Smooth muscle cell (in vitro differentiated cells): ENCODE measurements around the gene PDGFRB. TPM values are rescaled to one million over a fixed set of nuclear protein-coding genes. Genes with fewer than 3 reads are reported as not detected.

Experiments
- DNase-seq: peaks from one replicate; lab custom pipeline; 2025; ENCODE audit not compliant: unreplicated experiment; lab: John Stamatoyannopoulos, UW
- H2AFZ ChIP-seq: fragments of 200-600 bp; sonication (generic); 2 replicates; pipeline ENCODE4 v1.6.0; 2016; ENCODE audit warnings: antibody characterized with exemption, low read depth, mild to moderate bottlenecking
- H3F3A ChIP-seq: fragments of 200-600 bp; sonication (generic); 2 replicates; pipeline ENCODE4 v1.6.0; 2017; ENCODE audit warnings: antibody characterized with exemption, low read depth
- H3K27ac ChIP-seq: fragments of 200-600 bp; sonication (generic); 2 replicates; pipeline ENCODE4 v1.5.1; 2016; ENCODE audit warnings: low read depth, mild to moderate bottlenecking
- H3K27me3 ChIP-seq: fragments of 200-600 bp; sonication (generic); 2 replicates; pipeline ENCODE4 v1.6.1; 2016; ENCODE audit warnings: low read depth, mild to moderate bottlenecking
- H3K36me3 ChIP-seq: fragments of 200-600 bp; sonication (generic); 2 replicates; pipeline ENCODE4 v1.5.1; 2016; ENCODE audit warnings: low read depth
- H3K4me1 ChIP-seq: fragments of 200-600 bp; sonication (generic); 2 replicates; pipeline ENCODE4 v1.5.1; 2016; ENCODE audit warnings: low read depth
- H3K4me2 ChIP-seq: fragments of 200-600 bp; sonication (generic); 2 replicates; pipeline ENCODE4 v1.6.0; 2016; ENCODE audit warnings: mild to moderate bottlenecking
- H3K4me3 ChIP-seq: fragments of 200-600 bp; sonication (generic); 2 replicates; pipeline ENCODE4 v1.5.1; 2016; ENCODE audit warnings: mild to moderate bottlenecking
- H3K79me2 ChIP-seq: fragments of 200-600 bp; sonication (generic); 2 replicates; pipeline ENCODE4 v1.6.0; 2016; ENCODE audit warnings: low read depth, mild to moderate bottlenecking
- H3K9ac ChIP-seq: fragments of 200-600 bp; sonication (generic); 2 replicates; pipeline ENCODE4 v1.6.0; 2016; ENCODE audit warnings: low read depth
- H3K9me3 ChIP-seq: fragments of 200-600 bp; sonication (generic); replicated peaks from 2 replicates; pipeline ENCODE4 v1.5.1; 2016; ENCODE audit warnings: low read depth
- H4K20me1 ChIP-seq: fragments of 200-600 bp; sonication (generic); 2 replicates; pipeline ENCODE4 v1.6.0; 2016; ENCODE audit warnings: low read depth
- WGBS: methylation state at CpG from one replicate; pipeline ENCODE4 v1.1.7; 2016; ENCODE audit warnings: low lambda C conversion rate; 5-methylcytosine and 5-hydroxymethylcytosine counted together
- polyA plus RNA-seq: library from polyadenylated mRNA; unstranded; fragments of >200 nt; fragmentation: Nextera tagmentation; extraction: Ambion mirVana; gene quantifications from 2 replicates; pipeline ENCODE4 v1.2.1, GENCODE V29; 2016
- total RNA-seq: library from RNA; depleted of rRNA; stranded (reverse); fragments of >200 nt; gene quantifications from 2 replicates; pipeline ENCODE4 v1.2.3, GENCODE V29; 2014
- TF ChIP-seq, protein P1 (sequence below): fragments of 200-600 bp; sonication (generic); IDR thresholded peaks from 2 replicates; pipeline ENCODE4 v1.5.1; 2017; ENCODE audit warnings: borderline replicate concordance, mild to moderate bottlenecking, antibody characterized with exemption; ENCODE audit not compliant: insufficient read depth, poor library complexity, severe bottlenecking

Gene PDGFRB
- total and polyA plus RNA-seq, 2 experiments from 2014 or later, result 370 to 522 TPM

DNA sequence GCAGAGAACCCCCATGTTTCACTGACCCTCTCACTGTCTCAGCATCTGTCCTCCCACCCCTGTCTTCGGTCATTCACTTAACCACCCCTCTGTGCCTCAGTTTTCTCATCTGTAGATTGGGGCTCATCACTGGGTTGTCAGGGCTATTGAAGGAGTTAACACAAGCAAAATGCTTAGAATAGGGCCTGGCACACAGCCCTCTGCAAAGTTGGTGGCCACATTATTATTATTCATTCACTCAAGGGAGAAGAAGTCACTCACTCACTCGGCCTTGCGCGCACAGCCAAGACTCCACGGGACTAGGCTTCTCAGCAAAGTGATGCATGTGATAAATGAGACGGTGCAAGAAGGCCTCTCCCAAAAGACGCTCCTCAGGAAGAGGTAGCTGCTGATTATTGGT is 8.0 kb downstream of the PDGFRB start:
- WGBS, result 93% methylated on average over 7 of the region's 7 CpGs
- TF ChIP-seq, protein P1, sequence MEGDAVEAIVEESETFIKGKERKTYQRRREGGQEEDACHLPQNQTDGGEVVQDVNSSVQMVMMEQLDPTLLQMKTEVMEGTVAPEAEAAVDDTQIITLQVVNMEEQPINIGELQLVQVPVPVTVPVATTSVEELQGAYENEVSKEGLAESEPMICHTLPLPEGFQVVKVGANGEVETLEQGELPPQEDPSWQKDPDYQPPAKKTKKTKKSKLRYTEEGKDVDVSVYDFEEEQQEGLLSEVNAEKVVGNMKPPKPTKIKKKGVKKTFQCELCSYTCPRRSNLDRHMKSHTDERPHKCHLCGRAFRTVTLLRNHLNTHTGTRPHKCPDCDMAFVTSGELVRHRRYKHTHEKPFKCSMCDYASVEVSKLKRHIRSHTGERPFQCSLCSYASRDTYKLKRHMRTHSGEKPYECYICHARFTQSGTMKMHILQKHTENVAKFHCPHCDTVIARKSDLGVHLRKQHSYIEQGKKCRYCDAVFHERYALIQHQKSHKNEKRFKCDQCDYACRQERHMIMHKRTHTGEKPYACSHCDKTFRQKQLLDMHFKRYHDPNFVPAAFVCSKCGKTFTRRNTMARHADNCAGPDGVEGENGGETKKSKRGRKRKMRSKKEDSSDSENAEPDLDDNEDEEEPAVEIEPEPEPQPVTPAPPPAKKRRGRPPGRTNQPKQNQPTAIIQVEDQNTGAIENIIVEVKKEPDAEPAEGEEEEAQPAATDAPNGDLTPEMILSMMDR, result no peak
- no peaks in the 10 kb centered on the region for H3K27me3 ChIP-seq
- no peaks in the 10 kb centered on the region for H3K9me3 ChIP-seq
- peaks cover 28% of the 10 kb centered on the region for H3F3A ChIP-seq
- peaks cover 76% of the 10 kb centered on the region for H3K79me2 ChIP-seq
- H3K4me2 ChIP-seq, result peak overlapping the region; percentile 94
- no peak for DNase-seq
- H3K9ac ChIP-seq, result no peak overlapping the region
- peaks cover 59% of the 10 kb centered on the region for H3K4me1 ChIP-seq
- H3K27ac ChIP-seq, result peak overlapping the region; percentile 100
- H3K4me3 ChIP-seq, result no peak overlapping the region
- H4K20me1 ChIP-seq, result peaks cover 69% of the 10 kb centered on the region
- no peaks in the 10 kb centered on the region for H3K36me3 ChIP-seq
- no peak overlapping the region for H2AFZ ChIP-seq

DNA sequence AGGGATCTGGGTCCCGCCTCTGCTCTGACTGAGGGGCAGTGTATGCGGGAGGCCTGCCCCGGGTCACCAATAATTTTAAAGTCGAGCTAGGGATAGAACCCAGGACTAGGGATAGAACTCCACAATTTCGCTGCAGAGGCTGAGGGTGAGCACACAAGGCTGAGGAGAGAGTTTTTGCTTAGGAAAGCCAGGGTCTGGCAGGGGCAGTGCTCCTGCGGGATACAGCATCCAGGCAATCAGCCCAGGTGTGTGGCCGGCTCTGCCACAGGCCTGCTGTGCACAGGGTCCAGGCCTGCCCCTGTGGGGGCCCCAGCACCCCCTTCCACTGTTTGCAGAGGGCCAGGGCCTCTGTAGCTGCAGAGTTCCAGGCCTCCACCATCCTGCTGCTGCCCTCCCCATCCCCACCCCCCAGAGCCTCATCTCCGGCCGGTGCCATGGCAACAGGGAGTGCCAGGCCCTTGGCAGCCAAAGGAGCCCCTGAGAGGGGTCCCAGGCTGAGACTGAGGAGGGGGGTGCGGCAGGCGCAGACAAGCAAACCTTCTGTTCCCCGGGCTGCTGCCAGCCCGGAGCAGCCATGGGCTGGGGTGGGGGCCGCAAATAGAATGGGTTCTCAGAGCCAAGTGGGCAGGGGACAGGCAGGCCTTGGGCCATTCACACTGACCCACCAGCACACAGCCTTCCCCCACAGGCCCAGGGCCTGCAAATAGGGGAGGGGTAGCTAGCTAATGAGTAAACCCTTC is 8.6 kb downstream of the PDGFRB start:
- 90% methylated on average over 13 of the region's 14 CpGs for WGBS
- Histone ChIP-seq H3K9me3 (no peaks in the 10 kb centered on the region), H3K27ac (peak overlapping the region; percentile 100), H3K79me2 (peaks cover 70% of the 10 kb centered on the region), H2AFZ (no peak overlapping the region), H4K20me1 (peaks cover 63% of the 10 kb centered on the region), H3K4me1 (peaks cover 60% of the 10 kb centered on the region), H3K36me3 (no peaks in the 10 kb centered on the region), H3K27me3 (no peaks in the 10 kb centered on the region), H3K4me3 (no peak overlapping the region), H3K4me2 (peak overlapping the region; percentile 38), H3K9ac (no peak overlapping the region), H3F3A (peaks cover 32% of the 10 kb centered on the region)
- TF ChIP-seq, protein P1, result no peak
- no peak for DNase-seq

DNA sequence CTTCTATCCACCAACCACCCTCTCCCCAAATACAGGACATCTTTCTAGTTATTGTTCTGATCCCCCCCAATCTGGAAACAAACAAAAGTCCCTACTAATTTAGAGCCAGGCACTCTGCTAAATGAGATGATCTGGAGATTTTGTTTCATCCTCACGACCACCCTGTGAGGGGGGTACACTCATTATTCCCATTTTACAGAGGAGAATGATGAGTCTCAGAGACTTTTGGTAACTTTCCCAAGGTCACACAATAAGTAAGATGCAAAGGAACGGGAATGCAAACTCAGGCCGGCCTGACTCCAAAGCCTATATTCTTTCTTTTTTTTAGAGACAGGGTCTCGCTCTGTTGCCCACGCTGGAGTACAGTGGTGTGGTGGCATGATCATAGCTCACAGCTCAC is 9.4 kb downstream of the PDGFRB start:
- Histone ChIP-seq H2AFZ (no peak overlapping the region), H3K9ac (peak overlapping the region; percentile 16), H3K27ac (peak overlapping the region; percentile 100), H3K4me1 (peaks cover 68% of the 10 kb centered on the region), H3K9me3 (no peaks in the 10 kb centered on the region), H3K27me3 (no peaks in the 10 kb centered on the region), H4K20me1 (peaks cover 55% of the 10 kb centered on the region), H3K4me2 (peak overlapping the region; percentile 76), H3K36me3 (no peaks in the 10 kb centered on the region), H3K4me3 (no peak overlapping the region), H3K79me2 (peaks cover 67% of the 10 kb centered on the region), H3F3A (peaks cover 36% of the 10 kb centered on the region)
- no peak for DNase-seq
- TF ChIP-seq, protein P1, result no peak
- 92% methylated on average over 5 of the region's 5 CpGs for WGBS

DNA sequence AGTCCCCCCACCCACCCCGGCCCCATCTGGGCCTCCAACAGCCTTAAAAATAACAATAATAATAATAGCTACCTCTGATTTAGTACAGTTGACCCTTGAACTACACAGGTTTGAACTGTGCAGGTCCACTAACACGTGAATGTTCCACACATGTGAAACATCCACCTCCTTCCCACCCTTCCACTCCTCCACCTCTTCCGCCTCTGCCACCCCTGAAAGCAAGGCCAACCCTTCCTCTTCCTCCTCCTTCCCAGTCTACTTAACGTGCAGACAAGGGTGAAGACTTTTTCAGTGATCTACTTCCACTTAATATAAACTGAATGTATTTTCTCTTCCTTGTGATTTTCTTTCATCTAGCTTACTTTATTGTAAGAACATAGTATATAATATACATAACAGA is 10.8 kb downstream of the PDGFRB start:
- Histone ChIP-seq H3K4me3 (no peak overlapping the region), H3K36me3 (no peaks in the 10 kb centered on the region), H3K9me3 (no peaks in the 10 kb centered on the region), H3K4me1 (peaks cover 71% of the 10 kb centered on the region), H2AFZ (no peak overlapping the region), H3K79me2 (peaks cover 62% of the 10 kb centered on the region), H3F3A (peaks cover 39% of the 10 kb centered on the region), H3K9ac (peak overlapping the region; percentile 16), H4K20me1 (peaks cover 41% of the 10 kb centered on the region), H3K27ac (peak overlapping the region; percentile 100), H3K27me3 (no peaks in the 10 kb centered on the region), H3K4me2 (peak overlapping the region; percentile 76)
- 25% methylated on average over 4 of the region's 4 CpGs for WGBS
- DNase-seq, result no peak
- TF ChIP-seq, protein P1, result no peak
